Activated CD4-positive, alpha-beta T cell treated with anti-CD3 and anti-CD28 coated beads, Interleukin-2, amount 10 ng/mL, durations not matched to agents 7 days and 5 days (primary cell): ENCODE measurements around the gene RPS16. TPM values are rescaled to one million over a fixed set of nuclear protein-coding genes. Genes with fewer than 3 reads are reported as not detected.

Experiments used
- CTCF ChIA-PET: fragments of 350-600 bp; sonication (Branson Sonifier 250); formaldehyde crosslinking; loops from one replicate; lab custom pipeline; 2021; ENCODE audit warnings: antibody characterized with exemption; lab: Charles Lee
- POLR2A ChIA-PET: fragments of 350-600 bp; sonication (Branson Sonifier 250); formaldehyde crosslinking; loops from one replicate; lab custom pipeline; 2021; ENCODE audit warnings: antibody characterized with exemption; lab: Charles Lee
- DNase-seq: peaks from one replicate; pipeline ENCODE4 v3.0.0-alpha.2; 2020
- H3K27ac Mint-ChIP-seq: one replicate; pipeline ENCODE4 v1.8.0; 2021; ENCODE audit warnings: mild to moderate bottlenecking, moderate library complexity, mixed read lengths
- H3K27me3 Mint-ChIP-seq: one replicate; pipeline ENCODE4 v1.8.0; 2021; ENCODE audit warnings: mixed read lengths
- H3K36me3 Mint-ChIP-seq: one replicate; pipeline ENCODE4 v1.8.0; 2021; ENCODE audit warnings: low read depth, mixed read lengths
- H3K4me1 Mint-ChIP-seq: one replicate; pipeline ENCODE4 v1.8.0; 2021; ENCODE audit warnings: mixed read lengths
- H3K4me3 Mint-ChIP-seq: one replicate; pipeline ENCODE4 v1.8.0; 2021; ENCODE audit warnings: mild to moderate bottlenecking, moderate library complexity, mixed read lengths
- H3K9me3 Mint-ChIP-seq: one replicate; pipeline ENCODE4 v1.8.0; 2021; ENCODE audit warnings: mixed read lengths
- total RNA-seq, 2 experiments: library from RNA; stranded (reverse); gene quantifications; one replicate each; pipeline ENCODE4 v1.2.3, GENCODE V29; 2021

The RPS16 gene
- total RNA-seq, 2 experiments from 2014 or later: 2,465 to 3,009 TPM

DNA sequence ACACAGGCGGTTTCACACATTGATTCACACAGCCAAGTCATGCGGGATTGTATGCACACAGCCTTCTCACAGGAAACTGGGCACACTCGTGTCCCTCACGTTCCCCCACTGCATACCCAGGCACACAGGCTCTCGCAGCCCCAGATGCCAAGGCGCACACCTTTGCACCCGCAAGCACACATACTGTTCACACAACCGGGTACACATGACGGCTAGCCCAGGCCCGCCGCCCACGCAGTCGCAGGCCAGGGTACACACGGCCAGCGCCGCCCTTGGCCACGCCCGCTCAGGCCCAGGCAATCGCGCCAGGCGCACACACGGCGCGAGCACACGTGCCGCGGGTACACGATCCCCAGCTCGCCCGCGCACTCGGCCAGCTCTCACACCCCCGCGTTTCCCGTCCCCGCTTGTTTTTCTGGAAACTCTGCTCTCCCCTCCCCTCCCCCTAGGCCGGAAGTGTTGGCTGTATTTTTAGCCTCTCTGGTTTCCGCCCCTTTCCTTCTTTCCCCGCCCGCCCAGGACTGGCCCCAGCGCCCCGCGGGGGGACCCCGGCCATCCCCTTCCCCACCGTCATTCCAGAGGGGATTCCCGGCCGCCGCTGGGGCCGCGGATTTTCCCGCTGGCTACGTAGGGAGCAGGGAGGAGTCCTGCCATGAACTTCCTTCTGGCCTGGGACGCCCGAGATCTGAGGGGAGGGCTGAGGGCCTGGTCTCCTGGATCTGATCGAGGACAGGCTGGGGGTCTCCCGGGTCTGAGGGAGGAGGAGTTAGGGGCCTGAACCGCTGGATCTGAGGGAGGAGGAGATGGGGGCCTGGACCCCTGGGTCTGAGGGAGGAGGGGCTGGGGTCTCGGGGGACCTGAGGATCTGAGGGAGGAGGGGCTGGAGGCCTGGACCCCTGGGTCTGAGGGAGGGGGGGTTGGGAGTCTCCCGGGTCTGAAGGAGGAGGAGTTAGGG is 33.1 kb downstream of the RPS16 start:
- H3K27me3 Mint-ChIP-seq: no peaks in the 10 kb centered on the region
- CTCF ChIA-PET: interaction anchor here (1.3 to 4.4 kb wide), 4 partner anchors 9 to 67 kb away, joined by 4 to 47 read pairs (median 5); partner anchors contain the start of genes GMFG, PLEKHG2, SAMD4B and SUPT5H

DNA sequence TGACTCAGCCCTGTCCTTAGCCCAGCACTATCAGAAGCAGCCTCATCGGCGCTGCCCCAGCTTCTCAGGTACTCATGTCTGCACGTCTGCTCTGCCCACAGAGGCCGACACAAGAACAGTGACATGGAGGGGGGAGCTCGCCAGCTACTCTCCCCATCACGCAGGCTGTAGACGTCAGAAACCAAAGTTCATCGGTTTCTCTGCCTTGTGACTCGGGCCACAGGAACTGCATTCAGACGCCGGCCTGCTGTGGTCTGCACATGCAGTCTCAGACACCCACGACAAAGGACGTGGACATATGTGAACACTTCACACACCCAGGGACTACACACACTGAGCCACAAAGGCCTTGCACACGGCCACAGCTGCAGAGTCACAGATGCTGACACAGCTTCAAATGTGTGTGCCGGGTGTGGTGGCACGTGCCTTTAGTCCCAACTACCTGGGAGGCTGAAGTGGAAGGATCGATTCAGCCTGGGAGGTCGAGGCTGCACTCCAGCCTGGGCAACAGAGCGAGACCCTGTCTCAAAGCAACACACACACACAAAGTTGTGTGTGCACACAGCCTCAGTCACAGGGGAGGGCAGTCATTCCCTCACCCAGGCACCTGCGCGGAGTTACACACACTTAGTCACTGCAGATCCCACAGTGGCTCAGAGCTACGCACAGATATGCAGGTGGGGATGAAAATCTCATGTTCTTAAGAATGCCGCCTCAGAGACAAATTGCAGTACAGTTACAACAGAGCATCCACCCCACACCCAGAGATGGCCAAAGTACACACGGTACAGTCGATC is 34.0 kb downstream of the RPS16 start:
- DNase-seq: peak; percentile 80
- H3K4me1 Mint-ChIP-seq: peaks cover 83% of the 10 kb centered on the region
- H3K9me3 Mint-ChIP-seq: no peaks in the 10 kb centered on the region
- H3K27me3 Mint-ChIP-seq: no peaks in the 10 kb centered on the region
- POLR2A ChIA-PET: interaction anchor here (0.5 to 1.6 kb wide), 5 partner anchors 10 to 1866 kb away, joined by 3 to 16 read pairs (median 4); partner anchors contain the start of gene RPS16
- H3K36me3 Mint-ChIP-seq: peaks cover 21% of the 10 kb centered on the region
- peak overlapping the region; percentile 76 for H3K4me3 Mint-ChIP-seq
- CTCF ChIA-PET: interaction anchor here (0.6 to 4.4 kb wide), 8 partner anchors 10 to 257 kb away, joined by 3 to 47 read pairs (median 4); partner anchors contain the start of genes MED29, PLEKHG2, SAMD4B and SUPT5H
- peak overlapping the region; percentile 96 for H3K27ac Mint-ChIP-seq

More for the DNA sequence above, 33.1 kb downstream of the RPS16 start:
- no peaks in the 10 kb centered on the region for H3K9me3 Mint-ChIP-seq
- peaks cover 22% of the 10 kb centered on the region for H3K36me3 Mint-ChIP-seq
- POLR2A ChIA-PET: no interaction called here
- peaks cover 75% of the 10 kb centered on the region for H3K4me1 Mint-ChIP-seq
- DNase-seq: peak; percentile 91
- peak overlapping the region; percentile 96 for H3K27ac Mint-ChIP-seq
- H3K4me3 Mint-ChIP-seq: peak overlapping the region; percentile 76

DNA sequence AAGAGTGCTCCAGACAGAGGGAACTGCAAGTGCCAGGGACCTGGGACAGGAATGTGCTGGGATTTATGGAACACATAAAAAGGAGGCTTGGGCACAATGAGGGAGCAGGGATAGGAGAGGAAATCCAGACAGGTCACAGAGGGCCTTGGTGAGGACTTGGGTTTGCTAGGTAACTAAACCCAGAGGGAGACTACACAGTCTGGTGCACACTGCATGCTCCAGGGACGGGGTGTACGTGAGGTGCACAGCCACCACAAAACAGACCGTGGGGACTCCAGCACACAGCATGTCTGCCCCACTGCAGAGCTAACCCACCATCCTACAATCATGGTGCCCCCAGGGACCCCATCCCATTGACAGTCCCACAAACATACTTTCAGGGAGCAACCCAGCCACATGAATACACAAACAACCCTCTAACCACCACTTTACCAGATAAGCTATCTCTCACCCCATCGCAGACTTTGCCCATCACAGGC is 34.6 kb downstream of the RPS16 start:
- H3K4me1 Mint-ChIP-seq: peaks cover 80% of the 10 kb centered on the region
- peaks cover 21% of the 10 kb centered on the region for H3K36me3 Mint-ChIP-seq
- H3K4me3 Mint-ChIP-seq: peak overlapping the region; percentile 76
- no peaks in the 10 kb centered on the region for H3K27me3 Mint-ChIP-seq
- peak overlapping the region; percentile 96 for H3K27ac Mint-ChIP-seq
- DNase-seq: no peak
- ChIA-PET CTCF (interaction anchor here (0.6 to 4.4 kb wide), 7 partner anchors 9 to 95 kb away, joined by 3 to 47 read pairs (median 4); partner anchors contain the start of genes MED29, PLEKHG2, SAMD4B and SUPT5H), POLR2A (interaction anchor here (0.6 to 1.6 kb wide), 4 partner anchors 10 to 1866 kb away, joined by 3 to 16 read pairs (median 4); partner anchors contain the start of gene RPS16)
- no peaks in the 10 kb centered on the region for H3K9me3 Mint-ChIP-seq

DNA sequence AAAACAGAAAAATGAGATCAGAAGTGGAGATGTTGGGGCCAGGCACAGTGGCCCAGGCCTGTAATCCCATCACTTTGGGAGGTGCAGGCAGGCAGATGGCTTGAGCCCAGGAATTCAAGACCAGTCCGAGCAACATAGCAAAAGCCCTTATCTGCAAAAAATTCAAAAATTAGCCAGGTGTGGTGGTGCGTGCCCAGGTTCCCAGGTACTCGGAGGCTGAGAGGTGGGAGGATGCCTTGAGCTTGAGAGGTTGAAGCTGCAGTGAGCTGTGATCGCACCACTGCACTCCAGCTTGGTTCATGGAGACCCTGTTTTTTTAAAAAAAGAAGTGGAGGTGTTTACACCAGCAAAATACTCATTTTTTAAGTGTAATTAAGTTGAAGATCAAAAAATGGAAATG is 35.7 kb downstream of the RPS16 start:
- peaks cover 29% of the 10 kb centered on the region for H3K36me3 Mint-ChIP-seq
- H3K4me1 Mint-ChIP-seq: peaks cover 77% of the 10 kb centered on the region
- no peak overlapping the region for H3K4me3 Mint-ChIP-seq
- no peaks in the 10 kb centered on the region for H3K9me3 Mint-ChIP-seq
- ChIA-PET POLR2A (no interaction called here), CTCF (interaction anchor here (4.4 kb wide), 1 partner anchor 12 kb away, joined by 47 read pairs; the partner anchor contains the start of gene PLEKHG2)
- no peak for DNase-seq
- peak overlapping the region; percentile 76 for H3K27ac Mint-ChIP-seq
- H3K27me3 Mint-ChIP-seq: no peaks in the 10 kb centered on the region

DNA sequence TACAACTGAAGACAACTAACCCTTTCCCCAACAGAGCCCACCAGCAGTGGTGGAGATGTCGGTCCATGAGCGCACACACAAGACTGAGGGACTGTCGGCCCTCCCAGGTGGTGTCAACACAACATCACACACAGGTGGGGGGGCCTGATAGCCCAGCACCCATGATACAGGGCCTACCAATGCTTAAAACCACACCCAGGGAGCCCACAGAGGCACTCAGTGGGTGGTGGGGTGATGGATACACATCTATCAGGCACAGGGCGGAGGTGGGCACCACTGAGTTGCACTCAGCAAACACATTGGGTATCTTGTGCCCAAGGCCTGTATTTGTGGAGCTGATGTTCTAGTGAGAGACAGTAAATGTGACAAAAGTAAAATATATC is 36.1 kb downstream of the RPS16 start:
- H3K27ac Mint-ChIP-seq: peak overlapping the region; percentile 88
- peaks cover 75% of the 10 kb centered on the region for H3K4me1 Mint-ChIP-seq
- CTCF ChIA-PET: interaction anchor here (4.4 kb wide), 1 partner anchor 12 kb away, joined by 47 read pairs; the partner anchor contains the start of gene PLEKHG2
- no peak overlapping the region for H3K4me3 Mint-ChIP-seq
- POLR2A ChIA-PET: no interaction called here
- peaks cover 31% of the 10 kb centered on the region for H3K36me3 Mint-ChIP-seq
- H3K27me3 Mint-ChIP-seq: no peaks in the 10 kb centered on the region
- DNase-seq: no peak
- no peaks in the 10 kb centered on the region for H3K9me3 Mint-ChIP-seq

DNA sequence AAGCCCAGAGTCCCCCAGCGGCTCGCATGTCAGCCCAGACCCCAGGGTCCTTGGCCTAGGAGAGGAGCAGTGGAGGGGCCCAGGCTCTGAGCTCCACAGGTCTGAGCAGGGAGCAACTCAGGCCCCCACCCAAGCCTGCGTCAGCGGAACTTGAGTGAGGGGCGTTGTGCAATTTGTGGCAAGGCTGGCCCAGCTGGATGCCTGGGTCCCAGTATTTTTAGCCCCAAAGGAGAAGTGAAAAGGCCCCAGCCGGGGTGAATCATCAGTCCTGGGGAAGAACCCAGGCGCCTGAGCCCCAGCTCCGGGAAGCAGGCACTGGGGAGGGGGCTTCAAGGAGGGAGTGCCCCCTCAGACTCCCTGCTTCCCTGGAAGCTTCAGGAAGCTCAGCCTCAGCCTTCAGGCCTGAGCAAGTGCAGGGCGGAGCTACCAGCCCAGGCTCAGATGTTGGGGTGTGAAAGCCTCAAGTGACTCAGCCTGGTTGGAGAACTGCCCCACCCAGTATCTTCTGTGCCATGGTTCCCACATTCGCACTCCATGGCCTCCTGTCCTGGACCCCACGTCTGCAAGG is 37.4 kb downstream of the RPS16 start:
- H3K4me1 Mint-ChIP-seq: peaks cover 71% of the 10 kb centered on the region
- H3K4me3 Mint-ChIP-seq: peak overlapping the region; percentile 64
- POLR2A ChIA-PET: interaction anchor here (0.6 to 1.9 kb wide), 4 partner anchors 9 to 37 kb away, joined by 3 to 10 read pairs (median 6); partner anchors contain the start of genes RPS16 and ZFP36
- H3K27me3 Mint-ChIP-seq: no peaks in the 10 kb centered on the region
- no peaks in the 10 kb centered on the region for H3K9me3 Mint-ChIP-seq
- peaks cover 37% of the 10 kb centered on the region for H3K36me3 Mint-ChIP-seq
- H3K27ac Mint-ChIP-seq: peak overlapping the region; percentile 88
- CTCF ChIA-PET: interaction anchor here (0.6 to 3.6 kb wide), 26 partner anchors 9 to 276 kb away, joined by 3 to 69 read pairs (median 5); partner anchors contain the start of genes EID2B, GMFG, PLEKHG2 and RPS16
- DNase-seq: peak; percentile 48

DNA sequence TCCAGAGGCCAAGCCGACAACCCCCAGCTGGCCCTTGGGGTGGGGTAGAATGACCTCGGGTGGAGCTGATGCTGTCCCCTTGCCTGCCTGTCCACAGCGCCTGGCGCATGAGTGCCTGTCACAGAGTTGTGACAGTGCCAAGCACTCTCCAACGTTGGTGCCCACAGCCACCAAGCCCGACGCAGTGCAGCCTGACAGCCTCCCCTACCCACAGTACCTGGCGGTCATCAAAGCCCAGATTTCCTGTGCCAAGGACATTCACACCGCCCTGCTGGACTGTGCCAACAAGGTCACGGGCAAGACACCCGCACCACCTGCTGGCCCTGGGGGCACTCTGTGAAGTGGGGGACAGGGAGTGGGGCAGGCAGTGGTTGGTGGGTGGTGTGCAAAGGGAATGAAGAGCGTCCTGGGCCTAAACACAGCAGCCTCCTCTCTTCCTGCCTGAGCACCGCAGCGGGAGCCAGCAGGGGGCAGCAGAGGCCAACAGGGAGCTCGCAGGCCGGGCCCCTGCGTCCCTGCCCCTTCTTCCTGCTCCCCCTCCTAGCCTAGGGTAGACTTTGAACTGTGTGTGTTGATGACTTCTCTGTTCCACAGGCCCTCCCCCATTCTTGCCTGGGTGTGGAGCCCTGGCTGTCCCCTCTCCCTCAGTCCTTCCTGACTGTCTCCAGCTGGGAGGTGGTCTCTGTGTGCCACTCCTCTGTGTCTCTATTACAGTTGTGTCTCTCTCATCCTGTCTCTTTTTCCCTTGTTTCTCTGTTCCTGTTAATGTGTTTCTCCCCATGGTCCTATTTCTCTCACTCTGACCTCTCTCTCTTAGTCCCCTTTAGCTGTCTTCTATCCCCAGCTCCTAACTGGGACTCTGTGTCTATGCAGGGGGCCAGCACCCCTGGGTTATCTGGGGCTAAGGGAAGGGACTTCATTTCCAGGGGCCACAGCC is 38.1 kb downstream of the RPS16 start:
- no peaks in the 10 kb centered on the region for H3K9me3 Mint-ChIP-seq
- peak; percentile 94 for DNase-seq
- H3K4me1 Mint-ChIP-seq: peaks cover 72% of the 10 kb centered on the region
- ChIA-PET CTCF (interaction anchor here (0.5 to 3.6 kb wide), 27 partner anchors 8 to 292 kb away, joined by 3 to 69 read pairs (median 5); partner anchors contain the start of genes EID2B, GMFG, PLEKHG2 and RPS16), POLR2A (interaction anchor here (0.8 to 1.9 kb wide), 3 partner anchors 10 to 38 kb away, joined by 3 to 10 read pairs (median 8); partner anchors contain the start of genes RPS16 and ZFP36)
- peaks cover 39% of the 10 kb centered on the region for H3K36me3 Mint-ChIP-seq
- H3K27ac Mint-ChIP-seq: peak overlapping the region; percentile 88
- peak overlapping the region; percentile 64 for H3K4me3 Mint-ChIP-seq
- no peaks in the 10 kb centered on the region for H3K27me3 Mint-ChIP-seq

DNA sequence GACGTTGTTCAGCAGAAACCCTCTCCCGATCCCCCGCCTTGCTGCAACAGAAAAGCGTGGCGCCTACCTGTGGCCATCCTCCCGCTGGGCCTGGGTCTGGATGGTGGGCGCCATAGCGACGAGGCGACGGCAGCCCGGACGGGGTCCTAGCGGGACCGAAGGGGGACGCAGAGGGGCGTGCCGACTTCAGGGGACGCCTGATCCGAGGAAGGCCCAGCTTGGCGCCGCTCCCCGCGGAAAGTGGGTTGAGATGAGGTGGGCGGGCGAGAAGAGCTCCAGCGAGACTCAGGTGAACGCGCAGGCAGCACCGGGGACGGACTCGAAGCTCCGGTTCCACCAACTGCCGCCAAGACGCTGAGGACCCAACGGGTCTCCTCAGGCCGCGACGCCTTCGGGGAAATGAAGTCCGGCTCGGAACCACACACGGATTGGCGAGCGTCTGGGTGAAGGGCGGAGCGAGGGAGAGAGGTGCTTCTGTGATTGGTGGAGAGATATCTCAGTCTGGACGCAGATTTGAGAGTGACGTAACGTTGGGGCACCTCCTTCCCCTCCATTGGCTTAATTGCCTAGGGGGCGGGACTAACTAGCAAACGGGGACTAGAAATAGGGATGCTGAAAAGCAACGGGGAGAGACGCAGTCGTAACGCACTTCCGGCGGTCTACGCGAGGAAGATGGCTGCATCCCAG is 44.9 kb downstream of the RPS16 start, which contains the start of the genes MED29 and PAF1:
Gene MED29 (plus strand): TSS at position 628 of the 687 bp plus-strand sequence. CDS start 45 bp downstream, at position 673.
Gene PAF1 (minus strand): TSS at position 356 of the 687 bp plus-strand sequence. CDS start 242 bp downstream, at position 114.
- peak within 1 kb of the TSS; percentile 99 for H3K27ac Mint-ChIP-seq
- peaks cover 48% of the 10 kb centered on the region for H3K36me3 Mint-ChIP-seq
- ChIA-PET CTCF (interaction anchor here (0.6 to 2.6 kb wide), 9 partner anchors 10 to 782 kb away, joined by 3 to 11 read pairs (median 5); partner anchors contain the start of genes SAMD4B and ZFP36), POLR2A (interaction anchor here (0.6 to 1.8 kb wide), 2 partner anchors 45 to 123 kb away, joined by 7 to 10 read pairs; partner anchors contain the start of gene RPS16)
- H3K4me3 Mint-ChIP-seq: peak within 1 kb of the TSS; percentile 86
- H3K4me1 Mint-ChIP-seq: peaks cover 47% of the 10 kb centered on the region
- peak; percentile 99 for DNase-seq
- H3K27me3 Mint-ChIP-seq: no peaks in the 10 kb centered on the region
- no peaks in the 10 kb centered on the region for H3K9me3 Mint-ChIP-seq

DNA sequence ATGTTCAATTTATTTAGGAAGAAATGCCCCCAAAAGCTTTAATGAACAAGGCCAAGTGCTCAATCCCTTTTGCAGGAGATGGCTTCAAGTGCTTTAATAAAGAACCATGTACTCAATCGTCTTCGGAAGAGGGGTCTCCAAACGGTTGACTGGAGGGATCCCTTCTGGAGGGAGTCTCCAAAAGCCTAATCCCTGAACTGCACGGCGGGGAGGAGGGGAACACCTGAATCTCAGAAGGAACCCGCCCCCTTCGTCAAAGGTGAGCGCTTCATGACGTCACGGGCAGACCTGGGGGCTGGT is 45.3 kb downstream of the RPS16 start:
- Mint-ChIP-seq H3K36me3 (peaks cover 50% of the 10 kb centered on the region), H3K4me3 (peak overlapping the region; percentile 86), H3K4me1 (peaks cover 46% of the 10 kb centered on the region), H3K27me3 (no peaks in the 10 kb centered on the region), H3K27ac (peak overlapping the region; percentile 99), H3K9me3 (no peaks in the 10 kb centered on the region)
- peak; percentile 84 for DNase-seq
- ChIA-PET POLR2A (interaction anchor here (1.8 kb wide), 1 partner anchor 45 kb away, joined by 10 read pairs; the partner anchor contains the start of gene RPS16), CTCF (interaction anchor here (0.6 to 2.6 kb wide), 5 partner anchors 14 to 782 kb away, joined by 3 to 11 read pairs (median 7); partner anchors contain the start of gene SAMD4B)
